NT2/D1 (cell line): ENCODE measurements around the gene LKAAEAR1.

Experiments
- SUZ12 ChIP-seq: IDR thresholded peaks from 2 replicates; pipeline ENCODE4 v1.6.1; 2011; ENCODE audit not compliant: insufficient read length, insufficient read depth; ENCODE audit errors: extremely low read depth
- YY1 ChIP-seq: IDR thresholded peaks from 2 replicates; pipeline ENCODE4 v1.6.1; 2011; ENCODE audit not compliant: insufficient read length, insufficient read depth
- ZNF274 ChIP-seq: IDR thresholded peaks from 2 replicates; pipeline ENCODE4 v1.6.1; 2011; ENCODE audit warnings: mild to moderate bottlenecking, low read depth, low read length

GRCh38 chr20:64063389-64064144 lies 20.6 kb downstream of the LKAAEAR1 start:
- TF ChIP-seq ZNF274, result no peak
- no peak for TF ChIP-seq YY1
- TF ChIP-seq SUZ12, result no peak
